Adrenal gland (tissue), 5 donors: Measurements from ENCODE around the gene STYXL2.

Experiments
- CTCF ChIP-seq, 6 experiments: fragments of 450-650 bp in 4 of 6; fragments of 200-600 bp in 2 of 6; sonication (generic) in 1 of 6; IDR thresholded peaks; 1 replicate in 5 of 6; 2 replicates in 1 of 6; pipeline versions ENCODE4 v1.5.1 to v1.8.0; 2016 to 2021; ENCODE audit warnings: antibody characterized with exemption in 6 of 6, mild to moderate bottlenecking in 2 of 6, moderate library complexity in 1 of 6
- POLR2A ChIP-seq, 2 donors: fragments of 450-650 bp; IDR thresholded peaks; one replicate each; pipeline ENCODE4 v1.6.1; 2017; ENCODE audit warnings: antibody characterized with exemption in 2 of 2, mild to moderate bottlenecking in 2 of 2, moderate library complexity in 1 of 2
- donor health status: DM: no; HTN: no; CAD: no.

- TF ChIP-seq CTCF (IDR thresholded peaks at IDR 0.05) (no peak), POLR2A (IDR thresholded peaks at IDR 0.05) (no peak)
Observed at GRCh38 chr1:167117225-167117624, 23.4 kb downstream of the STYXL2 start.
